ENCODE data around the gene CAMKV.
"Not testable (repeated sequence)": the region's sequence is repeated elsewhere in the genome, so short reads cannot be mapped to it uniquely, and the experiment has no call there.

CAMKV gene

GRCh38 chr3:49911124-49911420, 41.4 kb upstream of the CAMKV start:
- in situ Hi-C loops (cut with HindIII; ENCODE audit: low sequenced_read_pairs), result no loop called here
- no peak for TF ChIP-seq CTCF (IDR thresholded peaks at IDR 0.05; ENCODE audit: low read depth, low read length, missing control alignments)
- no peak overlapping the region for H3K4me3 ChIP-seq (ENCODE audit: low read depth, low read length)
- no peak for DNase-seq (ENCODE audit: low read depth)

GRCh38 chr3:49910409-49911123, 40.9 kb upstream of the CAMKV start:
- TF ChIP-seq CTCF (IDR thresholded peaks at IDR 0.05; ENCODE audit: low read depth, low read length, missing control alignments), result no peak
- in situ Hi-C loops (cut with HindIII; ENCODE audit: low sequenced_read_pairs), result no loop called here
- no peak overlapping the region for H3K4me3 ChIP-seq (ENCODE audit: low read depth, low read length)
- DNase-seq (ENCODE audit: low read depth), result no peak

GRCh38 chr3:49908373-49909199, 38.9 kb upstream of the CAMKV start:
- in situ Hi-C loops (cut with HindIII; ENCODE audit: low sequenced_read_pairs), result no loop called here
- TF ChIP-seq CTCF (IDR thresholded peaks at IDR 0.05; ENCODE audit: low read depth, low read length, missing control alignments), result no peak
- no peak overlapping the region for H3K4me3 ChIP-seq (ENCODE audit: low read depth, low read length)
- no peak for DNase-seq (ENCODE audit: low read depth)

- DNase-seq (ENCODE audit: low read depth), result no peak
- TF ChIP-seq CTCF (IDR thresholded peaks at IDR 0.05; ENCODE audit: low read depth, low read length, missing control alignments), result peak; percentile 69
- in situ Hi-C loops (cut with HindIII; ENCODE audit: low sequenced_read_pairs), result no loop called here
- H3K4me3 ChIP-seq (ENCODE audit: low read depth, low read length), result no peak overlapping the region
These were observed 36.5 kb upstream of the CAMKV start for GRCh38 chr3:49906073-49906743.

GRCh38 chr3:49904448-49904847, 34.7 kb upstream of the CAMKV start:
- DNase-seq (ENCODE audit: low read depth); H3K4me3 ChIP-seq (ENCODE audit: low read depth, low read length); in situ Hi-C loops (cut with HindIII; ENCODE audit: low sequenced_read_pairs): not testable (repeated sequence)

GRCh38 chr3:49903451-49904424, 34.0 kb upstream of the CAMKV start, which contains the start of gene MST1R:
Gene MST1R, minus strand, starts transcription at chr3:49903873. Its CDS starts 264 bp downstream, at chr3:49903609.
- in situ Hi-C loops (cut with HindIII; ENCODE audit: low sequenced_read_pairs), result no loop called here
- no peak for TF ChIP-seq CTCF (IDR thresholded peaks at IDR 0.05; ENCODE audit: low read depth, low read length, missing control alignments)
- DNase-seq (ENCODE audit: low read depth), result no peak
- no peak within 1 kb of the TSS for H3K4me3 ChIP-seq (ENCODE audit: low read depth, low read length)

Measured in astrocyte of the cerebellum (primary cell).